ENCODE measurements around the gene PLCB4. TPM values are rescaled to one million over a fixed set of nuclear protein-coding genes. Genes with fewer than 3 reads are reported as not detected.
"Not testable (repeated sequence)": the region's sequence is repeated elsewhere in the genome, so short reads cannot be mapped to it uniquely, and the experiment has no call there.

PLCB4 gene
- total RNA-seq, 1 donor from 2014 or later = 21.2 TPM

DNA sequence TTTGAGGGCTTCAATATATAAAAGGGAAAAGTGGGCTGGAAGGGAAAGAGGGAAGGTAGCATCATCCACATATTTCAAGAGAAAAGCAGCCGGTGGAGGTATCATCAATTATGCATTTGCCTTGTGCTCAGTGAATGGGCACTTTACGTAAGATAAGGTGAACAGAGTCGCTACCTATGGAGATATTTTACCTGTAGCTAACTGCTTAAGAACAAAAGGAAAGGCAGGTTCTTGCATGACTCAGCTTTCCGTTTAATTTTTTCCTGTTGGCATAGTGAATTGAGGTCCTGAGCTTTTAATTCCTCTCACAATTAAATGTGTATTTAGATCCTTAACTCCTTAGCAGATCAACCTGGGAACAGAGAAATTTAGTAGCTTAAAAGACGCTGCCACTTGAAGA is 25.5 kb upstream of the PLCB4 start:
- DNase-seq (ENCODE audit: extremely low spot score, unreplicated experiment) = no peak
- Mint-ChIP-seq H3K36me3 (no peaks in the 10 kb centered on the region), H3K4me3 (no peak overlapping the region), H3K4me1 (ENCODE audit: unreplicated experiment) (no peaks in the 10 kb centered on the region), H3K27me3 (no peaks in the 10 kb centered on the region), H3K27ac (no peak overlapping the region), H3K9me3 (no peaks in the 10 kb centered on the region)
- TF ChIP-seq, protein P1, sequence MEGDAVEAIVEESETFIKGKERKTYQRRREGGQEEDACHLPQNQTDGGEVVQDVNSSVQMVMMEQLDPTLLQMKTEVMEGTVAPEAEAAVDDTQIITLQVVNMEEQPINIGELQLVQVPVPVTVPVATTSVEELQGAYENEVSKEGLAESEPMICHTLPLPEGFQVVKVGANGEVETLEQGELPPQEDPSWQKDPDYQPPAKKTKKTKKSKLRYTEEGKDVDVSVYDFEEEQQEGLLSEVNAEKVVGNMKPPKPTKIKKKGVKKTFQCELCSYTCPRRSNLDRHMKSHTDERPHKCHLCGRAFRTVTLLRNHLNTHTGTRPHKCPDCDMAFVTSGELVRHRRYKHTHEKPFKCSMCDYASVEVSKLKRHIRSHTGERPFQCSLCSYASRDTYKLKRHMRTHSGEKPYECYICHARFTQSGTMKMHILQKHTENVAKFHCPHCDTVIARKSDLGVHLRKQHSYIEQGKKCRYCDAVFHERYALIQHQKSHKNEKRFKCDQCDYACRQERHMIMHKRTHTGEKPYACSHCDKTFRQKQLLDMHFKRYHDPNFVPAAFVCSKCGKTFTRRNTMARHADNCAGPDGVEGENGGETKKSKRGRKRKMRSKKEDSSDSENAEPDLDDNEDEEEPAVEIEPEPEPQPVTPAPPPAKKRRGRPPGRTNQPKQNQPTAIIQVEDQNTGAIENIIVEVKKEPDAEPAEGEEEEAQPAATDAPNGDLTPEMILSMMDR (conservative IDR thresholded peaks at IDR 0.05) = no peak

DNA sequence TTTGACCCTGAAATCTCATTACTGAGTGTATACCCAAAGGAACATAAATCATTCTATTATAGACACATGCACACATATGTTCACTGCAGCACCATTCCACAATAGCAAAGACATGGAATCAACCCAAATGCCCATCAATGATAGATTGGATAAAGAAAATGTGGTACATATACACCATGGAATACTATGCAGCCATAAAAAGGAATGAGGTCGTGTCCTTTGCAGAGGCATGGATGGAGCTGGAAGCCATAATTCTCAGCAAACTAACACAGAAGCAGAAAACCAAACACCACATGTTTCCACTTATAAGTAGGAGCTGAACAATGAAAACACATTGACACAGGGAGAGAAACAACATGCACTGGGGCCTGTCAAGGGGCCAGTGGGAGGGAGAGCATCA is 21.0 kb upstream of the PLCB4 start:
- H3K4me1 Mint-ChIP-seq (ENCODE audit: unreplicated experiment); H3K27me3 Mint-ChIP-seq; DNase-seq (ENCODE audit: extremely low spot score, unreplicated experiment); H3K27ac Mint-ChIP-seq; H3K9me3 Mint-ChIP-seq; H3K4me3 Mint-ChIP-seq; H3K36me3 Mint-ChIP-seq: not testable (repeated sequence)

DNA sequence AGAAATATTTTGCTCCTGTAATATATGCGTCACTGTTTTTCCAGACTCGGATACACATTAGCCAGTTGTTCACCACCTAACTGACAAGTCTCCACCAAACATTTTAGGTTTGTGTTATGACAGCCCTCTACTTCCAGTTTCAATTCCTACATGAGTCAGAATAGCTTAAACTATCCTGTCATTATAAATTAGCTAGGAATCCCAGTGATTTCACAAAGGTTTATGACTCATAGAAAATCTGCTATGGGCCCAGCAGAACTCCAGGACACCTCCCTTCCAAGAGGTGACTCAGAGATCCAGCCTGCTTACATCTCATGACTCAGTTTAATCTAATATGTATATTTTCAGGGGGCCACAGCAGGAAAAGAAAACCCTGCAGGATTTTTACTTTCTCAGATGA is 17.4 kb upstream of the PLCB4 start:
- TF ChIP-seq, protein P1 (conservative IDR thresholded peaks at IDR 0.05) = no peak
- peak overlapping the region; percentile 19 for H3K27ac Mint-ChIP-seq
- H3K36me3 Mint-ChIP-seq = no peaks in the 10 kb centered on the region
- peaks cover 12% of the 10 kb centered on the region for H3K4me1 Mint-ChIP-seq (ENCODE audit: unreplicated experiment)
- H3K9me3 Mint-ChIP-seq = peaks cover 8% of the 10 kb centered on the region
- no peak for DNase-seq (ENCODE audit: extremely low spot score, unreplicated experiment)
- no peak overlapping the region for H3K4me3 Mint-ChIP-seq
- no peaks in the 10 kb centered on the region for H3K27me3 Mint-ChIP-seq

DNA sequence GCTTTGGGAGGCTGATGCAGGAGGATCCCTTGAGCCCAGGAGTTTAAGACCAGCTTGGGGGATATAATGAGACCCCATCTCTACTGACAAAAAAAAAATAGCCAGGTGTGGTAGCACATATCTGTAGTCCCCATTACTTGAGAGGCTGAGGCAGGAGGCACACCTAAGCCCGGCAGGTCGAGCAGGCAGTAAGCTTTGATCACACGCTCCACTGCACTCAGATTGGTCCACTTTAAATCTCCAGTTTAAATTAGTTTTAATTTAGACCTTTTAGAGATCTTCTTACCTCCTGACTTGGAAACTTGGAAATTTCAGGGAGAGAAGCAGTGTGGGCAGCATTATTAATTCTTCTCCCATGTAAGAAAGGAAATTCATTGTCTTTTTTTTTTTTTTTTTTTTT is 16.8 kb upstream of the PLCB4 start:
- Mint-ChIP-seq H3K4me3 (no peak overlapping the region), H3K27me3 (no peaks in the 10 kb centered on the region), H3K4me1 (ENCODE audit: unreplicated experiment) (peaks cover 12% of the 10 kb centered on the region), H3K36me3 (no peaks in the 10 kb centered on the region), H3K9me3 (peaks cover 8% of the 10 kb centered on the region), H3K27ac (peak overlapping the region; percentile 19)
- no peak for DNase-seq (ENCODE audit: extremely low spot score, unreplicated experiment)
- TF ChIP-seq, protein P1 (conservative IDR thresholded peaks at IDR 0.05) = no peak

DNA sequence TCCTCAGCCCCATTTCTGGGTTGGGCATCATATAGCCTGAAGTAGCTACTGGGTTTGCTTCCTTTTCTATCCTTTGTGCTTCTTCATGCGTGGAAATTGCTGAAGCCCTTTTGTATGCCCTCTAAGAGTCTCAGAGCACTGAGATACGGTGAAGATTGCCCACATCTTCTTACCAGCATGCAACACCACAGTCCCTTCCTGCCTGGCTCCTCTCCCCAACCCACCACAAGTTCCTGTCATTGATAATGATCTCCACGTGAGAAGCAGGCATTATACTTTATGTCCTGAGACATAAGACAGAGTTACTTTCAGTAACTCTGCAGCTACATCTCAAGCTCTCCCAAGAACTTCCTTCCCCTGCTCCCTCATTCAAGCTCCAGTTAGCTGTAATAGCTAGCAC is 15.8 kb upstream of the PLCB4 start:
- no peak for DNase-seq (ENCODE audit: extremely low spot score, unreplicated experiment)
- TF ChIP-seq, protein P1 (conservative IDR thresholded peaks at IDR 0.05) = no peak
- H3K27ac Mint-ChIP-seq = no peak overlapping the region
- H3K36me3 Mint-ChIP-seq = no peaks in the 10 kb centered on the region
- H3K4me3 Mint-ChIP-seq = no peak overlapping the region
- H3K27me3 Mint-ChIP-seq = no peaks in the 10 kb centered on the region
- peaks cover 12% of the 10 kb centered on the region for H3K4me1 Mint-ChIP-seq (ENCODE audit: unreplicated experiment)
- H3K9me3 Mint-ChIP-seq = peaks cover 8% of the 10 kb centered on the region

DNA sequence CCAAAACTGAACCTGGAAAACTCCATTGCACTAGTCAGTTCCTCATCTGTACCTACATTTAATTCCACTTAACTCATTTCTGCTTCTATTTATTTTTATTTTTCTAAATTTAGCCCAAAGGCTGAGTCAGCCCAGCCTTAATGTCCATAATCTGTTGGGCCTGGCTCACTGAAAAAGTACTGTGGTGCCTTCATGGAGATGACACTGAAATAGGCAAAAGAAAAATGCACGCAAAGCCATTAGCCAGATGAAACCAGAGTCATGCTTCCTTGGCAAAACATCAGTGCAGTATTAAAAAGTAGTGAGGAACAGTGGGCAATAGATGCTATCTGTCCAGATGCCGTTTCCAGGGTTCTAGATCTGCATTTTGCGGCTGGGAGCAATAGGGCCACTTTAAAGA is 14.7 kb upstream of the PLCB4 start:
- H3K27me3 Mint-ChIP-seq = no peaks in the 10 kb centered on the region
- H3K9me3 Mint-ChIP-seq = peaks cover 3% of the 10 kb centered on the region
- no peak for DNase-seq (ENCODE audit: extremely low spot score, unreplicated experiment)
- peaks cover 12% of the 10 kb centered on the region for H3K4me1 Mint-ChIP-seq (ENCODE audit: unreplicated experiment)
- no peak overlapping the region for H3K27ac Mint-ChIP-seq
- TF ChIP-seq, protein P1 (conservative IDR thresholded peaks at IDR 0.05) = no peak
- H3K4me3 Mint-ChIP-seq = no peak overlapping the region
- no peaks in the 10 kb centered on the region for H3K36me3 Mint-ChIP-seq

All from type B pancreatic cell (in vitro differentiated cells).